WTC11 (cell line): ENCODE measurements around the gene FOXI2.

ENCODE experiments used
- EMX1 ChIP-seq: fragments of 250-450 bp; sonication (Bioruptor Pico); IDR thresholded peaks from 2 replicates; pipeline ENCODE4 v1.8.0; 2021; ENCODE audit warnings: mild to moderate bottlenecking
- JUN ChIP-seq: sonication (generic); formaldehyde crosslinking; IDR thresholded peaks from 2 replicates; pipeline ENCODE4 v1.8.0; 2023; ENCODE audit warnings: mild to moderate bottlenecking, missing genetic modification reagents
- TF ChIP-seq, protein P1 (sequence below): fragments of 250-450 bp; sonication (Bioruptor Pico); IDR thresholded peaks from 2 replicates; pipeline ENCODE4 v1.9.0; 2021; ENCODE audit warnings: moderate library complexity, mild to moderate bottlenecking, inconsistent platforms, borderline replicate concordance
- TF ChIP-seq, protein P2 (sequence below): sonication (generic); formaldehyde crosslinking; IDR thresholded peaks from 2 replicates; pipeline ENCODE4 v1.8.1; 2023; ENCODE audit warnings: mild to moderate bottlenecking, missing genetic modification reagents, moderate library complexity

GRCh38 chr10:127720903-127721302 lies 16.1 kb upstream of the FOXI2 start:
- TF ChIP-seq EMX1 (no peak), JUN (no peak)
- TF ChIP-seq, protein P1, sequence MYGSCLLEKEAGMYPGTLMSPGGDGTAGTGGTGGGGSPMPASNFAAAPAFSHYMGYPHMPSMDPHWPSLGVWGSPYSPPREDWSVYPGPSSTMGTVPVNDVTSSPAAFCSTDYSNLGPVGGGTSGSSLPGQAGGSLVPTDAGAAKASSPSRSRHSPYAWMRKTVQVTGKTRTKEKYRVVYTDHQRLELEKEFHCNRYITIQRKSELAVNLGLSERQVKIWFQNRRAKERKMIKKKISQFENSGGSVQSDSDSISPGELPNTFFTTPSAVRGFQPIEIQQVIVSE (CRISPR knock-in tag) = no peak
- TF ChIP-seq, protein P2, sequence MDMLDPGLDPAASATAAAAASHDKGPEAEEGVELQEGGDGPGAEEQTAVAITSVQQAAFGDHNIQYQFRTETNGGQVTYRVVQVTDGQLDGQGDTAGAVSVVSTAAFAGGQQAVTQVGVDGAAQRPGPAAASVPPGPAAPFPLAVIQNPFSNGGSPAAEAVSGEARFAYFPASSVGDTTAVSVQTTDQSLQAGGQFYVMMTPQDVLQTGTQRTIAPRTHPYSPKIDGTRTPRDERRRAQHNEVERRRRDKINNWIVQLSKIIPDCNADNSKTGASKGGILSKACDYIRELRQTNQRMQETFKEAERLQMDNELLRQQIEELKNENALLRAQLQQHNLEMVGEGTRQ (CRISPR knock-in tag) = no peak
